Adrenal gland (tissue), 5 donors: ENCODE measurements around the gene TNFAIP8L3.

ENCODE experiments used
- POLR2A ChIP-seq, 2 donors: fragments of 450-650 bp; IDR thresholded peaks; one replicate each; pipeline ENCODE4 v1.6.1; 2017; ENCODE audit warnings: antibody characterized with exemption in 2 of 2, mild to moderate bottlenecking in 2 of 2, moderate library complexity in 1 of 2
- TF ChIP-seq, protein P1 (sequence below), 6 experiments: fragments of 450-650 bp in 4 of 6; fragments of 200-600 bp in 2 of 6; sonication (generic) in 1 of 6; IDR thresholded peaks; 1 replicate in 5 of 6; 2 replicates in 1 of 6; pipeline versions ENCODE4 v1.5.1 to v1.8.0; 2016 to 2021; ENCODE audit warnings: antibody characterized with exemption in 6 of 6, mild to moderate bottlenecking in 2 of 6, moderate library complexity in 1 of 6
- donor health status: DM: no; HTN: no; CAD: no.

DNA sequence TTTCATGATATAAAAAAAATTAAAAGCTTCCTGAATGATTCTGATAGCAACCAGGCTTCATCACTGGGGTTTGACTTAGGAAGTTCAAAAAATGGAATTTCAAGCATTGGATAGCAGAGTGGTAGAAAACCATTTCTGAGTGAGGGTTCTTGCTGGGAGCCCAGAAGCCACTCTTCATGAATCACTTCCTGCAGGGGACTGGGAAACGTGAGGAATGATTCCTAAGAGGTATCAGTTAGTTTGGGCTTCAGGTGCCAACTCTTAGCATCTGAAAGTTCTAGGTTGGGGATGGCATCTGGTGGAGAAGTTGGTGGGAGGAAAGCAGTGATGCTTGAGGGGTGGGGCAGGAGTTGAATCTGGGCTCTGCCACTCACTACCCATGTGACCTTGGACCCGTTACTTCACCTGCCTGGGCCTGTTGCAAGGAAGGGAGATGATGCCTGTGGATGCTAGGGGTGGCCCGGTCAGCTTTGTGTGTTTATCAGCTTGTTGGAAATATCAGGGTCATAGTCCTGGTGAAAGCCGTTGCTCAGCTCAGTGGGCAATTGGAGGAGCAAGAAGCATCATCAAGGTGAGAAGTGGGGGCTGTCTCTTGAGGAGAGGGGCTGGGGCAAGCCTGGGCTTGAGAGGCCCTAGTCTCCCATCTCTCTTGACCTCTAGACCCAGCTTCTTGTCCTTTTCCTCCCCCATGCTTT is 37.0 kb upstream of the TNFAIP8L3 start:
- no peak for TF ChIP-seq POLR2A (IDR thresholded peaks at IDR 0.05)
- TF ChIP-seq, protein P1, sequence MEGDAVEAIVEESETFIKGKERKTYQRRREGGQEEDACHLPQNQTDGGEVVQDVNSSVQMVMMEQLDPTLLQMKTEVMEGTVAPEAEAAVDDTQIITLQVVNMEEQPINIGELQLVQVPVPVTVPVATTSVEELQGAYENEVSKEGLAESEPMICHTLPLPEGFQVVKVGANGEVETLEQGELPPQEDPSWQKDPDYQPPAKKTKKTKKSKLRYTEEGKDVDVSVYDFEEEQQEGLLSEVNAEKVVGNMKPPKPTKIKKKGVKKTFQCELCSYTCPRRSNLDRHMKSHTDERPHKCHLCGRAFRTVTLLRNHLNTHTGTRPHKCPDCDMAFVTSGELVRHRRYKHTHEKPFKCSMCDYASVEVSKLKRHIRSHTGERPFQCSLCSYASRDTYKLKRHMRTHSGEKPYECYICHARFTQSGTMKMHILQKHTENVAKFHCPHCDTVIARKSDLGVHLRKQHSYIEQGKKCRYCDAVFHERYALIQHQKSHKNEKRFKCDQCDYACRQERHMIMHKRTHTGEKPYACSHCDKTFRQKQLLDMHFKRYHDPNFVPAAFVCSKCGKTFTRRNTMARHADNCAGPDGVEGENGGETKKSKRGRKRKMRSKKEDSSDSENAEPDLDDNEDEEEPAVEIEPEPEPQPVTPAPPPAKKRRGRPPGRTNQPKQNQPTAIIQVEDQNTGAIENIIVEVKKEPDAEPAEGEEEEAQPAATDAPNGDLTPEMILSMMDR (IDR thresholded peaks at IDR 0.05) = no peak
